Measurements from ENCODE around the gene NCAN.

NCAN gene

DNA sequence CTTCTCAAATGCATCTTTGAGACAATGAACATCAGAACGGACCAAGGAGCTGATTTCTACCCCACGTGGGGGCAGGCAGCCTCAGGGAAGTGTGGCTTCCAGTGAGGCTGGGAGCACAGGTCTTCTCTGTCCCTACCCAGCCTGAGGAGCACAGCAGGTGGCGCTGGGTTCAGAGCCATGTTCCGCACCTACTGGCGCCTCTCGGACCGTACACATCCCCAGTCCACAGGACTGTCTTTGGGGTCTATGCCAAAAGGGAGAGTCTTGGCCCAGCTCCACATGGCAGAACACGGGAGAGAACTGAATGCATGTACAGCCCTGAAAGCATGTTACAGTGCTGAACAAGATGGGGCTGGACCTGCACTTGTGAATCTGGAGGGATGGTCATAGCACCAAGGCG is 86.0 kb downstream of the NCAN start:
- no peak for DNase-seq

DNA sequence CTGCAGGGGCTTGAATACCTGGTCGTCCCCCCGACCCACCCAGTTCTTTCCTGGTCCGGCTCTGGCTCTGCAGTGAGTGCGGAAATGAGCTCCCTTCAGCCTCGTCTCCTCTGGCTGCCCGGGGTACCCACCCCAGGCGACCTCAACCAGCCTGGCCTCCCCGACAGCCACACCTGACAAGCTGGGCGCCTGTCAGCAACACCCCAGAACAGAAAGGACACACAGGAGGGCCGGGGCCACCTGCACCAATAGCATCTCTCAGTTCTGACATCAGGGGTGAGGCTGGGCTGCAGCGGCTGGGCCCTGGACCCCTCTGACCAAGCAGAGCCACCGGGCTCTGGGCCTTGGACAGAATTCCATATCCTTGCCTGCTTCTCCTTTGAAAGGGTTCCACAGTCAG is 88.9 kb downstream of the NCAN start:
- DNase-seq = no peak

Data from NCI-H748 treated with DMSO at 0.1 percent for 48 hours (cell line).